Hepatic stellate cell (primary cell): Measurements from ENCODE around the gene NUP133.
"Not testable (repeated sequence)": the region's sequence is repeated elsewhere in the genome, so short reads cannot be mapped to it uniquely, and the experiment has no call there.

Experiments
- DNase-seq: peaks from one replicate; pipeline ENCODE4 v3.0.0; 2011; ENCODE audit warnings: low spot score

Gene NUP133

DNA sequence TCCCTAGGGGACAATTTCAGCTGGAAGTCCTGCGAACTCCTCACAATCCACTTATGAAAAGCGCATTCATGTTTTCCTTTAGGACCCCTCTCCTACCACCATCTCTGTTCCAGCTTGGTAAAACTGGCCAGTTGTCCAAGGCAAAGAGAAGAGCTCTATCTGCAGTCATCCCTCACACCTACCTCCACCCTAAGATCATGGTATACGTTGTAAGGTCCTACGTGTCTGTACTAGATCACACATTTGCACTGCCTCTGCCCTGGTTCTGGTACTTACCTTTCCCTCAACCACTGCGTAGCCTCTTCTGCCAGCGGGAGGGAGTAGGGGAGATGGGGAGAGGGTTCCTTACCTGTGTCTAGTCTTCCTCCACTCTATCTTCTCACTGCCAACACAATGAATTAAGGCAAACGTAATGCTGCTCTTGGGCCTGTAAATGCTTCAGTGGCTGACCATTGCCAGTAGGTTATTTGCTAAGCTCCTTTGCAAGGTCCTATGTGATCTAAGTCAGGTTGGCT, 739 bp upstream of the NUP133 start:
- DNase-seq, result no peak

DNA sequence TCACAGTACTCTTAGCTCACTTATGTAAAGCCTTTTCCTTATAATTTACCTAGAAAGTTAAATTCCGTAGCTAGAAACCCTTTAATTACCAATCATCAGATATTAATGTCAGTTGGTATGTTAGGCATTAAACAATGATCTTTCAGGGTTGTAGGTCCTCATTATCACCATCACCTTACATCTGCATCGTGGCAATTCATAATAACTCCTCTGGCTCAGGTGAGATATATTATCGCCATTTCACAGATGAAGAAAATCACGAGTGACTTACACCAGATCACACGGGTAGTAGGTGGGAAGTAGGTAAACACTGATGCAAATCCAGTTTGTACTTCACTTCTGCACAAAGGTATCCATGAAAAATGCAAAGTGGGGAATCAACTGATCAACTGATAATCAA, 639 bp downstream of the NUP133 start:
- no peak for DNase-seq

GRCh38 chr1:229506633-229507032, 1.5 kb downstream of the NUP133 start:
- DNase-seq, result no peak

DNA sequence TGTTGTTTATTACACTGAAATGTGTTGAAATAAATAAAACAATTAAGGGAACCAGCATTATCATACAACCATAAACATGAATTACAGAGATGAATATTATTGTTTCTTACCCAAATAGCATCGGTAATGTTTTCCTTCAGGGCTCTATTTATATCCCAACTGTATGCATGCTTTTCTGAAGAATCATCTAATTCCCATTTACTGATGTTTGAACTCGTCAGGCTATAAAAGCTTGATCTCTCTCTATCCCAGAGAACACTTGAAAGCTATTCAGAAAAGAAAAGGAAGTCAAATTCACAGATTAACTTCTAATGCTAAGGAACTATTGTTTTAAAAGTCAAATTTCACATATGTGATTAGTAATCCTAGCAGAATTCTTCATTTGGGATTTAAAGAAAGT, 12.4 kb downstream of the NUP133 start:
- no peak for DNase-seq

GRCh38 chr1:229487181-229487580, 21.0 kb downstream of the NUP133 start:
- DNase-seq, result no peak

DNA sequence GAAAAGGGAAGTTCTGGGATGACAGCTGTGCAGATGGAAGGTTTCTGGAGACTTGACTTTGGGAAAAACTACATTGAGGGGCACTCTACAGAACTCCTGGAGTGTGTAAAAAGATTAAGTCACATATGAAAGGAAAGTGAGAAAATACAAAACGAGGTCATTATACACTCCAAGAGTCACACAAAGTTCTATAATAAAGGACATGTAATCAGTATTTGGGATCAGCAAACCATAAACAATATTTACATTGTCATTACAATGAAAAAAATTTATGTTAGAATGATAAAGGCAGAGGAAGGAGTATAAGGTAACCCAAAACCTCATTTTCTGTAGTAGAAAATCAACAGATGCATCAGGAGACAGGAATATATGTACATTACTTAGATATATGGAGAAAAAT, 22.8 kb downstream of the NUP133 start:
- no peak for DNase-seq

DNA sequence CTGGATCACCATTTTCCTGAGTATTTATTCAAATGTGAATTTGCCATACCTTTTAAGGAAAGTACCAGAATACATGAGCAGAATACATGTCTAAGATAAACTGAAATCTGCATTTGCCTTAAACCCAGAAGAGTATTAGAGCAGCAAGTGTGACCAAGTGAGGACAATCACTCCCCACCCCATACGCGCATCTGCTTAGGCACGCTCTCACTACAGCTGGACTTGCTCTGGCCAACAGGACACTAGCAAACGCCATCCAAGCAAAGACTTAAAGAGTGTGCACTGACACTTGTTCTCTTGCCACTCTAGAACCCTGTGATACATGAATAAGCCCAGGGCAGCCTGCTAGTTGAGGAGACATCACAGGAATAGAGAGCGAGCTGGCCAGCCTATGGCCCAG, 25.6 kb downstream of the NUP133 start:
- no peak for DNase-seq

DNA sequence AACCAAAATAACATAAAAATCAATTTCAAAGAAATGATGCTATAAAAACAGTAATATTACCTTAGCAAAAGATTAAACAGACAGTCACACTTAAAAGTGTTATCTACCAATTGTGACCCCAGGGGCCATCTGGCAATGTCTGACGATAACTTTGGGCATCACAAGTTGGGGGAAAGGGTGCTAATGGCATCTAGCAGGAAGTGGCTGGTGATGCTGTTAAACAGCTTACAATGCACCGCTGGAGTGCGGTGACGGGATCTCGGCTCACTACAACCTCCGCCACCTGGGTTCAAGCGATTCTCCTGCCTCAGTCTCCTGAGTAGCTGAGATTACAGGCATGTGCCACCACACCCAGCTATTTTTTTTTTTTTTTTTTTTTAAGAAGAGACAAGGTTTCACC, 27.6 kb downstream of the NUP133 start:
- no peak for DNase-seq

GRCh38 chr1:229479660-229480399, 28.3 kb downstream of the NUP133 start:
- DNase-seq, result no peak

DNA sequence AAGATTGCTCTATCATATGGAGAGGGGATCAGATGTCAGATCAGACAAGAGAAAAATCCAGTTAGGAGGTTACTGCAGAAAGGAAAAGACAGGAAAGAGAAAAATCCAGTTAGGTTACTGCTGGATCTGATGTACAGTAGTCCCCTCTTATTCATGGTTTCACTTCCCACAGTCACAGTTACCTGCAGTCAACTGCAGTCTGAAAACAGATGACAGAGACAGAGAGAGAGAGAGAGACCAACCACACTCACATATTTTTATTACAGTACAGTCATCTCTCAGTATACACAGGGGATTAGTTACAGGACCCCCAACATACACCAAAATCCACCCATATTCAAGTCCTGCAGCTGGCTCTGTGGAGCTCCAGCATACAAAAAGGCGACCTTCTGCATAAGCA, 29.3 kb downstream of the NUP133 start:
- no peak for DNase-seq

DNA sequence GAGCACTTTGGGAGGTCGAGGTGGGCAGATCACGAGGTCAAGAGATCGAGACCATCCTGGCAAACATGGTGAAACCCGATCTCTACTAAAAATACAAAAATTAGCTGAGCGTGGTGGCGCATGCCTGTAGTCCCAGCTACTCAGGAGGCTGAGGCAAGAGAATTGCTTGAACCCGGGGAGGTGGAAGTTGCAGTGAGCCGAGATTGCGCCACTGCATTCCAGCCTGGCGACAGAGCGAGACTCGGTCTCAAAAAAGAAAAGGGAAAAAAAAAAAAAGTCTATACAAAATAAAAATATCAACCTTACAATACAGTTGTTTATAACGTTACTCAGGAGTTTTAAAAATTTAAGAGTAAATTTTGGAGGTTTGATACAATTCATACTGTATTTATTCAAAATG, 32.3 kb downstream of the NUP133 start:
- not testable (repeated sequence) for DNase-seq

DNA sequence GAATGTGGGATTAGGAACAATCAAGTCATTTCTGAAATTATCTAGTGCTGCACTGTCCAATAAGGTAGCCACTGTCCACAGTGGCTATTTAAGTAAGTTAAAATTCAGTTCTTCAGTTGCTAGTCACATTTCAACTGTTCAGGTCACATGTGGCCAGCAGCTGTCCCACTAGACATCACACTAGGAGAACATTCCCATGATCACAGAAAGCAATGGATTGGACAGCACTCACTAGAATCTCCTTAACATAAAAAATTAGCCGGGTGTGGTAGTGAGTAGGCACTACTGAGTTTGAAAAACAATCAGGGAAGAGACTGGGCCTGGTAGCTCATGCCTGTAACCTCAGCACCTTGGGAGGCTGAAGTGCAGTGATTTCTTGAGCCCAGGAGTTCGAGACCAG, 33.6 kb downstream of the NUP133 start:
- no peak for DNase-seq

GRCh38 chr1:229471175-229471574, 37.0 kb downstream of the NUP133 start:
- DNase-seq, result no peak

- DNase-seq, result no peak
Measured at GRCh38 chr1:229470406-229471043, 37.6 kb downstream of the NUP133 start.

GRCh38 chr1:229466887-229467286, 41.3 kb downstream of the NUP133 start:
- no peak for DNase-seq

GRCh38 chr1:229464672-229465071, 43.5 kb downstream of the NUP133 start:
- no peak for DNase-seq

DNA sequence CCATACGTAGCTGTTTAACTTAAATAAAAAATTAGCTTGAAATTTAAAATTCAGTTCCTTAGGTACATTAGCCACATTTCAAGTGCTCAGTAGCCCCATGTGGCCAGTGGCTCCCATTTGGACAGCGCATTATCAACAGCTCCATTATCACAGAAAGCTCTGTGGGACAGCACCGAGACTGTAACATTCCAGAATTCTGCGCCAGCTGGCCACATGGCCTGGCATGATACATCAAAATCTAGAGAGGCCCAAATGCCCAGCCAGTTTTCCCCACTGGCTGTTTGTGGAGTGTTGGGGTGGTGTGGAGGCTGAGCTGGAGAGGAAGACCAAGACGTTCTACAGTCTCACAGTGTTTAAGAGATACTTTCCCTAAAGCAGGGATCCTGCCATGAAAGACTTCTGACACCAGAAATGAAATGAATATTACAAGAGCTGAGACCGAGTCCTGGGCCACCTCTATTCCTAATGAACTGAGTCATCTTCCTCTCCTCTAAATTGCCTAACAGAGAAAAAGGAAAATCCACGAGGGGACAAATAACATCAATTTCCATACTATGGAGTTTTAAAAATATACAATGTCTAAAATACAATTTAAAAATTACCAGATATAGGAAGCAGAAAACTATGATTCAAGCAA, 47.0 kb downstream of the NUP133 start:
- DNase-seq, result no peak

DNA sequence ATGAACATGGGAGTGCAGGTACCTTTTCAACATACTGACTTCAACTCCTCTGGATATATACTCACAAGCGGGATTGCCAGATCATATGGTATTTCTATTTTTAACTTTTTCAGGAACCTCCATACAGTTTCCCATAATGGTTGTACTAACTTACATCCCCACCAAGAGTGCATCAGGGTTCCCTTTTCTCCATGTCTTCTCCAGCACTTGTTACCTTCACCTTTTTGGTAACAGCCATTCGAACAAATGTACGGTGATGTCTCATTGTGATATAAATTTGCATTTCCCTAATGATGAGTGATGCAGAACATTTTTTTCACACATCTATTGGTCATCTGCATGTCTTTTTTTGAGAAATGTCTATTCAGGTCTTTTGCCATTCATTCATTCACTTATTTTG, 48.3 kb downstream of the NUP133 start:
- no peak for DNase-seq

- DNase-seq, result no peak
Measured at GRCh38 chr1:229457436-229457835, 50.7 kb downstream of the NUP133 start.

DNA sequence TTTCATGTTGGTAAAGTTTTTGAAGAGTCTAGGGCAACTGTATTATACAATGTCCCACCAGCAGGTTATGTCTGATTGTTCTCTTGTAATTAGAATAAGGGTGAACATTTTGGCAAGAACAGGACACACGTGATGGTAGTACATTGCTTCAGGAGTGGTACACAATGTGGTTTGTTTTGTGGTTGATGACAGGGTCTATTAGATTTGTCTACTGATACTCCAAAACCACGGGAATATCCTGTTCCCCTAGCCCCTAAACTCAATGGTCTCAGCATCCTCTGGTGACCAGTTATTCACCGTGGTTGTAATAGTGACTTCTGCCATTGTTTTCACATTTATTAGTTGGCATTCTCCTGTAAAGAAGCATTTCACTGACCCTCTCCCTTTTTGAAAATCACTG, 52.1 kb downstream of the NUP133 start:
- no peak for DNase-seq

- no peak for DNase-seq
Measured at GRCh38 chr1:229454056-229454455, 54.1 kb downstream of the NUP133 start.

DNA sequence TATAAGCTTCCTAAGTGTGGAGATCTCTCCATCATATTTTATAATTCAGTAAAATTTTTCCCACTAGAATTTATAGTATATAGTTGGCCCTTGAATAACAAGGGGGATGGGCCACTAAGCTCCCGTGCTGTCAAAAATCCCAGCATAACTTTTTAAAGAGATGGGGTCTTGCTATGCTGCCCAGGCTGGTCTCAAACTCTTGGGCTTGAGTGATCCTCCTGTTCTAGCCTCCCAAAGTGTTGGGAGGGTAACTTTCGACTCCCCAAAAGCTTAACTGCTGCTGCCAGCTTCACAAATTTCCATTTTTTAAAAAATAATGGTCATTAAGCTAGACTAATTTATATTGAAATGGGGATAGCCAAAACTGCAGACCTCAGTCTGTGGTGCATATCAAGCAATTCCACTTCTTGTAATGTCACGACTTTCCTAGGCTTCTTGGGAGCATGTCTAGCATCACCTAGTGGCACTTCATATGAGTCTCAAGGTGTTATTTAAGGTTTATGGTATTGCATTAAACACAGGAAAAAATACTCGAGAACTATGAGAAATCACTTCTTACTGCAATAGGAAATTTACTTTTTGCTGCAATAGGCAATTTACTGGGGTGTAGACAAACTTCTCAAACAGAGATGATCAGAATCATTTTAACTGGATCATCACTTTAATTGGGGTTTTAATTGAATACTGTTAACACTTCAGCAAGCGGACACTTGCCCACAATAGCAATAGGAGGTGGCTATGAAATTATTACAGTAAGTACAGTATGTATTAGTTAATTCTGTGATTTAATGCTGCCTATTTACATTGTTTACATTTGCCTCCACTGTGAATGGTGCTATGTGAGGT, 55.0 kb downstream of the NUP133 start:
- no peak for DNase-seq
